ENCODE data around the gene WDR6. TPM values are rescaled to one million over a fixed set of nuclear protein-coding genes. Genes with fewer than 3 reads are reported as not detected.
"Not testable (repeated sequence)": the region's sequence is repeated elsewhere in the genome, so short reads cannot be mapped to it uniquely, and the experiment has no call there.

Gene WDR6
- total and polyA plus RNA-seq, 2 donors, result 66.2 to 132 TPM

- Histone ChIP-seq H3K4me3 (ENCODE audit: low read depth, low read length) (no peak overlapping the region), H3K27ac (ENCODE audit: low read depth) (no peak overlapping the region), H3K4me1 (ENCODE audit: insufficient read depth) (no peaks in the 10 kb centered on the region), H3K36me3 (ENCODE audit: insufficient read depth) (no peaks in the 10 kb centered on the region)
- no peak for DNase-seq (ENCODE audit: extremely low spot score)
- 76% methylated on average over 8 of the region's 8 CpGs for WGBS
These were observed 7.9 kb upstream of the WDR6 start for GRCh38 chr3:48999085-48999858.

DNA sequence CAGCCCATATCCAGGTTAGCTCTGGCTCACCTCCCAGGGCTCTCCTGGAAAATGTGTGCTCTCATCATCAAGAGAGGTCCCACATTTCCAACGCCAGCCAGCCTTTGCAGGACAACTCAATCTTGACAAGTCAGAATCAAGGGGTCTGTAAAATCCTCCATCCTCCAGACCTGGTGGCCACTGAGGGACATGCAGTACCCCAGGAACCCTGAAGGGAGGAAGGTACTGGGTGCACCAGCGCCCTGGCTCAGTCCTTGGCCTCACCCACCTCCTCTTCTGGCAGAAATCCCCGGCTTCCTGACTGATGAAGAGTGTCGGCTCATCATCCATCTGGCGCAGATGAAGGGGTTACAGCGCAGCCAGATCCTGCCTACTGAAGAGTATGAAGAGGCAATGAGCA lies 6.0 kb upstream of the WDR6 start:
- 91% methylated on average over 6 of the region's 6 CpGs for WGBS
- H3K27ac ChIP-seq (ENCODE audit: low read depth), result no peak overlapping the region
- DNase-seq (ENCODE audit: extremely low spot score), result no peak

GRCh38 chr3:49004352-49005302 lies 2.6 kb upstream of the WDR6 start:
- WGBS, result 87% methylated on average over 16 of the region's 16 CpGs
- Histone ChIP-seq H3K4me1 (ENCODE audit: insufficient read depth) (no peaks in the 10 kb centered on the region), H3K27ac (ENCODE audit: low read depth) (no peak overlapping the region), H3K36me3 (ENCODE audit: insufficient read depth) (no peaks in the 10 kb centered on the region), H3K4me3 (ENCODE audit: low read depth, low read length) (no peak overlapping the region)
- no peak for DNase-seq (ENCODE audit: extremely low spot score)

More for the DNA sequence above, 6.0 kb upstream of the WDR6 start:
- Histone ChIP-seq H3K4me1 (ENCODE audit: insufficient read depth) (no peaks in the 10 kb centered on the region), H3K4me3 (ENCODE audit: low read depth, low read length) (no peak overlapping the region), H3K36me3 (ENCODE audit: insufficient read depth) (no peaks in the 10 kb centered on the region)

DNA sequence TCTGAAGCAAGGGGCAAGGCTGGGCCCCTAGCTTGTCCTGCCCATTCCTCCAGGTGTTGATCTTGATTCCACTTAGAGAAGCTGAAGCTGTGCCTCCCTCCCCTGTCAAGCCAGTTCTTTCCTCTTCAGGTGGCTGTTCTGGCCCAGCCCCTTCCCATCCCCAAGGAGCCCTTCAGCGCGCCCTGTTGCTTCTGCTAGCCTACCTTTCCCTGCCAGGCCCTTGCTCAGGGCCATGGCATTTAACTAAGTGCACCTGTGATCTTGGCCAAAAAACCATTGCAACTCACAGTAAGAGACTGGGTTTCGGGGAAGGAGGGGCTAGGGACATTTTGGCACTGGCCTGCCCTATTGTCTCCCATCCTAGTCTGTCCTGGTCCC lies 1.9 kb upstream of the WDR6 start:
- Histone ChIP-seq H3K27ac (ENCODE audit: low read depth) (no peak overlapping the region), H3K4me3 (ENCODE audit: low read depth, low read length) (no peak overlapping the region), H3K36me3 (ENCODE audit: insufficient read depth) (no peaks in the 10 kb centered on the region), H3K4me1 (ENCODE audit: insufficient read depth) (no peaks in the 10 kb centered on the region)
- 95% methylated on average over 3 of the region's 3 CpGs for WGBS
- no peak for DNase-seq (ENCODE audit: extremely low spot score)

- WGBS, result 91% methylated on average over 5 of the region's 5 CpGs
- peak overlapping the region; percentile 51 for H3K4me3 ChIP-seq (ENCODE audit: low read depth, low read length)
- DNase-seq (ENCODE audit: extremely low spot score), result no peak
- H3K4me1 ChIP-seq (ENCODE audit: insufficient read depth), result no peaks in the 10 kb centered on the region
- no peaks in the 10 kb centered on the region for H3K36me3 ChIP-seq (ENCODE audit: insufficient read depth)
- H3K27ac ChIP-seq (ENCODE audit: low read depth), result no peak overlapping the region
These were observed 1.2 kb upstream of the WDR6 start for GRCh38 chr3:49005998-49006397.

DNA sequence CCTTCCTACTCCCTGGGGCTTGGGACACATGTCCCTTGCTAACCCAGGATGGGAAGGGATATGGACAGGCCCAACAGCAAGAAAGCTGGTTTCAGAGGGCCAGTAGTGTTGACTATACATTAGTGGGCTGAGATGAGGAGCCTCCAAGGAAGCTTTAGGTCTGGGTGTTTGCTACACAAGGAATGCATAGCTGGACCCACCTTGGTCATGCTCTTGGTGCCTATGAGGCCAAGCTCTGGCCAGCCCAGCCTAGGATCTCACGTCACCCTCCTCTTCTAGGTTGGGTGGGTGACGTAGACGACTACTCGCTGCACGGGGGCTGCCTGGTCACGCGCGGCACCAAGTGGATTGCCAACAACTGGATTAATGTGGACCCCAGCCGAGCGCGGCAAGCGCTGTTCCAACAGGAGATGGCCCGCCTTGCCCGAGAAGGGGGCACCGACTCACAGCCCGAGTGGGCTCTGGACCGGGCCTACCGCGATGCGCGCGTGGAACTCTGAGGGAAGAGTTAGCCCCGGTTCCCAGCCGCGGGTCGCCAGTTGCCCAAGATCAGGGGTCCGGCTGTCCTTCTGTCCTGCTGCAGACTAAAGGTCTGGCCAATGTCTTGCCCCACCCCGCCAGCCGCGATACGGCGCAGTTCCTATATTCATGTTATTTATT lies 653 bp upstream of the WDR6 start:
- peak overlapping the region; percentile 88 for H3K27ac ChIP-seq (ENCODE audit: low read depth)
- H3K4me1 ChIP-seq (ENCODE audit: insufficient read depth), result no peaks in the 10 kb centered on the region
- peak overlapping the region; percentile 51 for H3K4me3 ChIP-seq (ENCODE audit: low read depth, low read length)
- no peaks in the 10 kb centered on the region for H3K36me3 ChIP-seq (ENCODE audit: insufficient read depth)
- WGBS, result under 1% methylated on average over 32 of the region's 32 CpGs
- no peak for DNase-seq (ENCODE audit: extremely low spot score)

DNA sequence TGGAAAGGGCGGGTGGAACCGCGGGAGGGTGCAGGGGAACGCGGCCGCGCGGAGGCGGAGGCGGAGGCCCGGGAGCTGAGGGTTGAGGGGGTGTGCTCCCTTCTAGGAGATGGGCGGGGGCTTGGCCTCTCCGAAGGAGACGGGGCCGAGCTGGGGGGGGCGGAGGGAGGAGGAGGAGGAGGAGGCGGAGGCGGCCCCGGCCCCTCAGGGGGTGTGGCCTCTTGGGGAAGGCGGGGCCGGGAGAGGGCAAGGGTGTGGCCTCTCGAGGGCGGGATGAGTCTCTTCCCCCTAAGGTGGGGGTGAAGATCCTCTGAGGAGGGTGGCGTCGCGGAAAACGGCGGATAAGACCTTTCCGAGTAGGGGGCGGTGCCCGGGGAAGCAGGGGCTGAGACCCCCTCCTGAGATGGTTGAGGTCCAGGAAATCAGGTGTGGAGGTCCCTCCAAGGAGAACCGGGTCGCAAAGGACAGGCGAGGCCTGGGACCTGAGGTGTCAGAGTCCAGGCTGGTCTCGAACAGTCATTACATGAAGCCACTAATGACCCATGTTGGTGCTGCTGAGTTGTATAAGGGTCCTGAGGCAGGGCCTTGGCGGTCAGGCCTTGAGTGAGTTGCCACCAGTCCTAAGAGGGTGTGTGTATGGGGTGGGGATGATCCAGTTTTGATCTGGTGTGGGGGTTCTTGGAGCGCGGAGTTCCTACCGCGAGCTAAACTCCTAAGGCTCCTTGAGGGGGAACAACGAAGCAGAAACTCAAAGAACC lies 759 bp downstream of the WDR6 start:
- no peaks in the 10 kb centered on the region for H3K36me3 ChIP-seq (ENCODE audit: insufficient read depth)
- peak overlapping the region; percentile 51 for H3K4me3 ChIP-seq (ENCODE audit: low read depth, low read length)
- DNase-seq (ENCODE audit: extremely low spot score), result peak; percentile 69
- H3K4me1 ChIP-seq (ENCODE audit: insufficient read depth), result no peaks in the 10 kb centered on the region
- 11% methylated on average over 40 of the region's 41 CpGs for WGBS
- peak overlapping the region; percentile 91 for H3K27ac ChIP-seq (ENCODE audit: low read depth)

GRCh38 chr3:49008627-49009026 lies 1.4 kb downstream of the WDR6 start:
- H3K4me3 ChIP-seq (ENCODE audit: low read depth, low read length); H3K36me3 ChIP-seq (ENCODE audit: insufficient read depth); H3K27ac ChIP-seq (ENCODE audit: low read depth); DNase-seq (ENCODE audit: extremely low spot score); H3K4me1 ChIP-seq (ENCODE audit: insufficient read depth): not testable (repeated sequence)
- 90% methylated on average over 5 of the region's 5 CpGs for WGBS

- Histone ChIP-seq H3K4me1 (ENCODE audit: insufficient read depth) (no peaks in the 10 kb centered on the region), H3K36me3 (ENCODE audit: insufficient read depth) (peaks cover 3% of the 10 kb centered on the region), H3K4me3 (ENCODE audit: low read depth, low read length) (no peak overlapping the region), H3K27ac (ENCODE audit: low read depth) (no peak overlapping the region)
- 67% methylated on average over 3 of the region's 3 CpGs for WGBS
- DNase-seq (ENCODE audit: extremely low spot score), result no peak
These were observed 2.2 kb downstream of the WDR6 start for GRCh38 chr3:49009396-49009795.

GRCh38 chr3:49012441-49013017 lies 5.3 kb downstream of the WDR6 start:
- Histone ChIP-seq H3K27ac (ENCODE audit: low read depth) (no peak overlapping the region), H3K4me1 (ENCODE audit: insufficient read depth) (no peaks in the 10 kb centered on the region), H3K36me3 (ENCODE audit: insufficient read depth) (peaks cover 10% of the 10 kb centered on the region), H3K4me3 (ENCODE audit: low read depth, low read length) (no peak overlapping the region)
- 70% methylated on average over 17 of the region's 17 CpGs for whole genome bisulfite sequencing
- no peak for DNase-seq (ENCODE audit: extremely low spot score)

- DNase-seq (ENCODE audit: extremely low spot score), result no peak
These were observed 6.0 kb downstream of the WDR6 start for GRCh38 chr3:49013113-49013737.

More at GRCh38 chr3:49013113-49013737, 6.0 kb downstream of the WDR6 start:
- H3K36me3 ChIP-seq (ENCODE audit: insufficient read depth), result peaks cover 10% of the 10 kb centered on the region
- H3K27ac ChIP-seq (ENCODE audit: low read depth), result no peak overlapping the region
- 74% methylated on average over 19 of the region's 19 CpGs for WGBS
- H3K4me3 ChIP-seq (ENCODE audit: low read depth, low read length), result no peak overlapping the region
- H3K4me1 ChIP-seq (ENCODE audit: insufficient read depth), result no peaks in the 10 kb centered on the region
